Spleen (tissue), 7 donors: ENCODE measurements around the gene TIAM1.

Source experiments
- CTCF ChIP-seq, 11 experiments: fragments of 200-600 bp in 7 of 11; fragments of 450-650 bp in 4 of 11; sonication (generic) in 4 of 11; IDR thresholded peaks in 8 of 11; conservative IDR thresholded peaks in 3 of 11; 1 replicate in 7 of 11; 2 replicates in 4 of 11; pipeline versions ENCODE4 v1.4.0 to v1.8.0; 2016 to 2021; ENCODE audit warnings: antibody characterized with exemption in 11 of 11, inconsistent platforms in 4 of 11, mild to moderate bottlenecking in 1 of 11
- POLR2A ChIP-seq, 3 donors: fragments of 450-650 bp; IDR thresholded peaks; one replicate each; pipeline ENCODE4 v1.5.1; 2017; ENCODE audit warnings: antibody characterized with exemption in 3 of 3, mild to moderate bottlenecking in 1 of 3
- POLR2AphosphoS5 ChIP-seq, 3 donors: sonication (generic); formaldehyde crosslinking; IDR thresholded peaks; one replicate each; pipeline ENCODE4 v1.5.1; 2017; ENCODE audit warnings: antibody characterized with exemption in 3 of 3
- donor health status: DM: no; HTN: no; CAD: no; lungs with moderate emphysema.
- donor health status: DM: no; HTN: no; CAD: no.
- donor health status: DM: no; HTN: no; CAD: no.

- TF ChIP-seq CTCF (IDR thresholded peaks at IDR 0.05 in 8 of 11, conservative IDR thresholded peaks at IDR 0.05 in 3 of 11): no peak
- TF ChIP-seq POLR2AphosphoS5 (IDR thresholded peaks at IDR 0.05): no peak
- no peak for TF ChIP-seq POLR2A (IDR thresholded peaks at IDR 0.05)
Measured at GRCh38 chr21:31338908-31339368, 5.1 kb downstream of the TIAM1 start.
